Stimulated activated CD4-positive, alpha-beta T cell treated with anti-CD3 and anti-CD28 coated beads, Interleukin-1b, Interleukin-23, amount 100 ng/mL, for 24 hours (primary cell): ENCODE results near the gene MBLAC1.

Source experiments
- DNase-seq, 4 experiments: peaks; one replicate each; pipeline ENCODE4 v3.0.0-alpha.2; 2020; ENCODE audit warnings: low read depth in 4 of 4, low spot score in 1 of 4

The MBLAC1 gene

DNA sequence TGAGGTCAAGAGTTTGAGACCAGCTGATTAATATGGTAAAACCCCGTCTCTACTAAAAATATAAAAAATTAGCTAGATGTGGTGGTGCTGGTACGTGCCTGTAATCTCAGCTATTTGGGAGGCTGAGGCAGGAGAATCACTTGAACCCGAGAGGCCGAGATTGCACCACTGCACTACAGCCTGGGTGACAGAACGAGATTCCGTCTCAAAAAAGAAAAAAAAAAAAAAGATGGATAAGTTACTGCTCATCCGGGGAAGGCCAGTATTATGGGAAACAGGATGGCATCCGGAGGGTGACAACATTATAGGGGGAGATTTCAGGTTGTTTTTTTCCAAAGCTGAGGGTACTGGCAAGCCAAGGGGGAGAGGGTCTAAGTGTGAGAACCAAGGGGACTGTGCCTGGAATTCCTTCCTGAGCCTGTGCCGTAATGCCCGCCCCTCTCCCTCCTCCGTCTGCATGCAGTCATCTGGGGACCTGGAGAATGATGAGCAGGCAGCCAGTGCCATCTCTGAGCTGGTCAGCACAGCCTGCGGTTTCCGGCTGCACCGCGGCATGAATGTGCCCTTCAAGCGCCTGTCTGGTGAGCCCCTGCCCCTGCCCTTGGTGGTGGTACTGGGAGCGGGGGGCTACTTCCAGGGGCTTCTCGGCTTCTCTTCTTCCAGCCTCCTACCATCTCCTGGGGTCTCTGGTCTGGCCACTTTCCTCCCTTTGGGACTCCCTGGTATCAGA, 26.3 kb downstream of the MBLAC1 start:
- no peak for DNase-seq

DNA sequence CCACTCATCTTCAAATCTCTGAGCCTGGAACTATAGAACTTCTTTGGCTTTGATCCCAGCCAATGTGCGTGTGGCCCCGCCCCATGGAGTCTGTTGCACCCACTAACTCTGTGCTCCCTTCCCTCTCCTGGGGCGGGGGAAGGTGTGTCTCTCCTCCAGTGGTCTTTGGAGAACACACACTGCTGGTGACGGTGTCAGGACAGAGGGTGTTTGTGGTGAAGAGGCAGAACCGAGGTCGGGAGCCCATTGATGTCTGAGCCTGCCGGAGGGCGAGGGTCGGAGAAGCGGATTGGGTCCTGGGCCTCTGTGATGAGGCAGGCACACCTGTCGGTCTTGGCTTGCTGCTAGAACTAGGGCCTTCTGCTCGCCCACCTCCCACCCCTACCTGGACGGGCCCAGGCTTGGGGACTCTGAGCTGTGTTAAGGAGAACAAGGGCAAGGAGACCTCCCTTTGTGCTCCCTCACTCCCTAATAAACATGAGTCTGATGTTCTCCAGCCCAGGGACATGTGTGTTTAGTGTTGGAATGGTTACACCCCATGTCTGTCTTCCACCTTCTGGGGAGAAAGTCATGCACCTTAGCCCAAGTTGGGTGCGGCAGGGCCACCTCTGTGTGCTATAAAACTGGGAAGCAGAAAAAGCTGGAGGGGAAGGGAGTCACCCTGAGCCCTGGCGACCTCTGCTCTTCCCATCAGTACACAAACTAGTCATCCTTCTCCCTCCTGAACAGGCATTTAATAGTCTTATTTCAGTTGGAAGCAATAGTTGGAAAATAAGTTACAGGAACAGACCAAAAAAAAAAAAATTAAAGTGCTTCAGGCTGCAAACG, 27.2 kb downstream of the MBLAC1 start:
- no peak for DNase-seq

DNA sequence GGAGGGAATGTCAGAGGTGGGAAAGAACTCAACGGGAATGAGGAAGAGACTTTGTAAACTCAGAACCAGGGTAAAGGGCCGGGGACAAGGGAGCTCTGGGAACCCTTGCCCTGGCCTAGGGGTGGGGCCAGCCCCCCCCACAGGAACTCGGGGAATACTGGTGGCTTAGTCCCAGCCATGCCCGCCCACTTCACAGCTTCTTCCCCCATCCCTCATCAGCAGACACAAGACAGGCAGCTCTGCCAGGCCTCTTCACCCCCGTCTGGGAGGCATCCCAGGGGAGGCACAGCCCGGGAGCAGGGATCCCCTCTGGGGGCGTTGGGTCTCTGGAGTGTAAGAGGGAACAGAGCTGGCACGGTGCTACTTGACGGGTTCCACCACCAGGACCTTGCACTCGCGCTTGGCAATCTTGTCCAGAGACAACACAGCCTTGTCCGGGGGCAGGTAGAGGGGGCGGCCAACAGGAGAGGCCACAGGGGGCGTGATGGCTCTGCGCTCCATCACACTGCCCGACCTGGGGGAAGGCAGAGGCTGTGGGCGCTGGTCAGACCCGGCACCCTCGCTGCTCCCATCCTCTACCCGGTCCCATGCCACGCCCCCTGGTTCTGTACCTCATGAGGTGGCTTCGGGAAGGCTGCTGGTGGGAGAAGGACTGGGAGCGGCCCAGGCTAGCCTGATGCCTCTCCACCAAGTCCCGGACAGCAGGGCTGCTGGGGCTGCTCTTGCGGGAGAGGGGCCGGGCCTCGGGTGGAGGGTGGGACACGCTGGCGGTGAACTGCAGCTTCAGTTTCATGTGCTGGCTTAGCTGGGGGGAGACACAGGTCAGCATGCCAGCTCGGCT, 28.1 kb downstream of the MBLAC1 start:
- DNase-seq: no peak

DNA sequence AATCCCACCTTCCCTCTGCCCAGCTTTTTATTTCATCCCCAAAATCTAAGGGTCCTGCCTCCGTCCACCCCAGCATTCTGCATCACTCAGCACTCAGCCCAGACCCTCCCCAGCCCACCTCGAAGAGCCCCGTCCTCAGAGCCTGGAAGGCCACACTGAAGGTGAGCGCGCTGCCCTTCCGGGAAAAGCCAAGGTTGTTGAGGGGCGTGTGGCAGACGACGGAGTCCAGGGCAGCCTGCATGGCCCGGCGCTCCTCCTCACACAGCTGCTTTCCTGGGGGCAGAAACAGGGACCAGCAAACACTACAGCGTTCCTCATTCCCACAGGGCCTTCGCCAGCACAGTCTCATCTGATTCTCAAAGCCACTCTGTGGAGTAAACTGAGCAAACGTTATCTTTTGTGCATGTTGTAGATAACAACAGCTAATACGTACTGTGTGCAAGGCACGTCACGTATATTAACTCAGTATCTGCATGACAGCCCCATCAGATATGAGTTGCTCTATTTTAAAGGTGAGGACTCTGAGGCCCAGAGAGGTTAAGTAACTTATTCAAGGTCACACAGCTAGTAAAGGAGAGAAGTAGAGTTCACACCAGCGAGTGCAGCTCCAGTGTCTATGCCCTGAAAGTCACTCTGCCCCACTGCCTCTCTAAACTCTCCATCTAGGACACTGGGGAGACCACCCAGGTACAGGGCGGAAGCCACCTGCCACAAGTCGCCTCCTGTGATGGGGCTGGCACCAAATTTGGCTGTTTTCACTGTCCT, 29.0 kb downstream of the MBLAC1 start:
- DNase-seq: no peak

DNA sequence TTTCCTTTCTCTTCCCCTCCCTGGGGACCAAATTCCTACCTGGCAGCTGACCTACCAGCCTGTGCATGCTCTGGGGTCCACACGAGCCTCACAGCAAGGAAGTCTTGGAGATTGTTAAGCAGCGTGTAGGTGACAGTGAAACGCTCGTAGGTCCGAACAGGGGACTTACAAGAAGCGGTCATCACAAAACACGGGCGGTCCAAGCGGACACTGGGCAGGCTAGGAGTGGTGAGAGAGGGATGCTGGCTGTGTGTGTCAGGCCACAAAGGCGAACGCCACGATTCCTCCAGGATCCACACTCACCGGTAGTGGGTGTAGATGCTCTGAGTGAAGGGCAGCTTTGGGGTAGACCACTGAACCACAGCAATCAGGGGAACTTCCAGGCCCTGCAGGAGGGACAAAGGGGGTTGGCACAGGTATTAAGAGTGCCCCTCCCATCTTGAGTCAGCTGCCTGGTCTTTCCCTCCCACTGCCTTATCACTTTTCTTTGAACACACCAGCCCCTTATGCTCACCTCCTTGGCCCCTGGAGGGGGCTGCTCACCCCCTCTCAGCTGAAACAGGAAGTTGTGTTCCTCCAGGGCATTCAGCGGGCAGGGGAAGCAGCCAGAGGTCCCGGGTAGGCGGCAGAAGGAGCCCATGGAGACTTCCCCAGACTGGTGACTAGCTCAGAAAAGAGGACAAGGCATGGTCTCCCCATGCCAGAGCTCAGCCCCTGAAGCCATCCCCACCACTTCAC, 29.7 kb downstream of the MBLAC1 start:
- DNase-seq: no peak

DNA sequence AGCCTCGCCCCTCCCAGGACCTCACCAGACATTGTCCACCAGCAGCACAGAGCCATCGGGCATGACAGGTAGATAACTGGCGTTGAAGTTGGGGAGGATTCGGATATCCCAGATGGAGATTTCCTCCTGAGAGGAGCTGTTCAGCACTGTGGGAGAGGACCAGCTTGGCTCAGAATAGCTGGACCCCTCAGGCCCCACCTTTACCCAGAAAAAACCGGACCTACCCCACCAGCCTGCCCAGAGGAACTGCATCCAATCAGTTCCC, 30.2 kb downstream of the MBLAC1 start:
- DNase-seq: no peak

DNA sequence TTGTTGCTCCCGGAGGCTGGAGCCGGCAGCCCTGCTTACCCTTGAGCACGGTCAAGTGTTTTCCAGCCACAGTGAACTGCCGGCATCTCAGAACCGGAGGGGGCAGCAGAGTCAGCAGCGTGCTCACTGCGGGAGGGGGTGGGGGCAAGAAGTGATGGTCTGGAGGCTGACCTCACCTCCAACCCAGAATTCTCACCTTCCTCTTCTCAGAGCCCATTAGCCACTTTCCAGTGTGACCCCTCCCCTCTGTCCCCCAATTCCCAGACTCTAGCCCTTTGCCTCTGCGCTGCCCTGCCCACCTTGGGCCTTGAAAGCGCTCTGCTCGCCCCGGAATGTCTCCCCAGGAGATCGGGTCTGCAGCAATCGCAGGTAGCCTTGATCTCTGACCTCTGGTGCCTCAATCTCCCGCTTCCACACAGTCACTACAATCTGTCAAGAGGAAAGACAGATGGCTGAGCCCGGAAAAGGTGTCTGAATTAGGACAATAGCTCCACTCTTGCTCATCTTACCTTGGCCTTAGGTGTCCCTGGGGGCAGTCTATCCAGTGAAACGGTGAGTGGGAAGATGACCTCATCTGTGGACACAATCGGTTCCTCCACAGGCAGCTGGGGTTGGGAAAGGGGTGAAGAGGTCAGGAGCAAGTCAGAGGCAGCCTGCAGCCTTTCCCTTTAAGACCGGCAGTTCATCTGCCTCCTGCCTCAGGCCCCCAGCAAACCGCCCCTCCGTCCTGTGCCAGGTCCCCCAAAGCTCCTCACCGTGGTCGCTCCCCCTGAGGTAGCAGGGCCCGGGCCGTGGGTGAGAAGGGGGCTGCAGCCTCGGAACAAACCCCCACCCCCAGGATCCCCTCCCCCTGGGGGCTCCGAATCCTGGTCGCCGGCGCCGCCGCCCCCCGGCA, 30.8 kb downstream of the MBLAC1 start:
- DNase-seq: no peak

DNA sequence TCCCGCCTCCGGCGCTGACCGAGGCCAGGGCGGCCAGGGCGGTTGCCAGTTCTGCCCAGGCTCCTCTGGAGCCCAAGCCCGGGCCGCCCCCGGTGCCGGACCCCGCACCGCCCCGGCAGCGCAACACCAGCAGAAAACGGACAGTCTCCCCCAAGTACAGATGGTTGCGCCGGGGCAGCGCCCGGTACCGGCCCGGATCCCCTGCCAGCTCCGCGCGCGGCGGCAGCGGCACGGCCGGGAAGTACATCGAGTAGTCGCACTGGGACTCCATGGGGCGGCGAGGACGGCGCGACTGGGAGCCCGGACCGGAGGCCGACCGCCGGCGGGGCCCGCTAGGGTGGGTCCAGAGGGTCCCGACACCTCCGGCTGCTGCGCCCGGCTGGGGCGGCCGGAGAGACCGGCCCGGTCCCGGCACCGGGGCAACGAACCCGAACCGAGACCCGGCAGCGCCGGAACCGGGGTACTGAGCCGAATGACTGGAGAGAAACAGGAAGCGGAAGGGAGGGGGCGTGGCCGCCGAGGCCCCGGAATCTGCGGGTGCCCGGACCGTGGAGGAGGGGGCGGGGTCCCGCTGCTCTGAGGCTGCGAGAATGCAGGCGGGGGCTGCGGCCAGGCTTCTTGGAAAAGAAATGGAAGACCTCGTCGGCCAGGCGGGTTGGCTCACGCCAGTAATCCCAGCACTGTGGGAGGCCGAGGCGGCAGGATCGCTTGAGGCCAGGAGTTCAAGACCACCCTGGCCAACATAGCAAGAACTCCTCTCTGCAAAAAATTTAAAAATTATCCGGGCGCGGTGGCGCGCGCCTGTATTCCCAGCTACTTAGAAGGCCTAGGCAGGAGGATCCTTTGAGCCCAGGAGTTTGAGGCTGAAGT, 31.7 kb downstream of the MBLAC1 start, which contains the start of gene TRAPPC14:
Gene TRAPPC14, minus strand, starts transcription at position 495 of the 870 bp plus-strand sequence. Its CDS starts 224 bp downstream, at position 271.
- DNase-seq: peak; percentile 82 to 97 (median 90)

DNA sequence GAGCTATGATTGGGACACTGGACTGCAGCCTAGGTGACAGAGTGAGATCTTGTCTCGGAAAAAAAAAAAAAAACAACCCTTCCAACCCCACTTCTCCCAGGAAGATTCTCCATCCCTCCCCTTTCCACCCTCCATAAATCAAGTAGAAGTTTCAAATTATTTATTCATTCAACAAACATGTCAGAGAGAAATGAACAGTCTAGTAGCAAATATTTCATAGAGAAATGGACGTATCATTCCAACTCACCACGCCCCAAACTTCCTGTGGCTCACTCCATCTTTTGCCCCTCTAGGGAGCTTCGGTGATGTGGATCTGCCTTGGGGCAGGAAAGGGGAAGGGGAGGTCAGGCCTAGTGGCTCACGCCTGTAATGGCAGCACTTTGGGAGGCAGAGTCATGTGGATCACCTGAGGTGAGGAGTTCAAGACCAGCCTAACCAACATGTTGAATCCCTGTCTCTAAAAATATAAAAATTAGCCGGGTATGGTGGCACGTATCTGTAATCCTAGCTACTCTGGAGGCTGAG, 32.4 kb downstream of the MBLAC1 start:
- DNase-seq: no peak

DNA sequence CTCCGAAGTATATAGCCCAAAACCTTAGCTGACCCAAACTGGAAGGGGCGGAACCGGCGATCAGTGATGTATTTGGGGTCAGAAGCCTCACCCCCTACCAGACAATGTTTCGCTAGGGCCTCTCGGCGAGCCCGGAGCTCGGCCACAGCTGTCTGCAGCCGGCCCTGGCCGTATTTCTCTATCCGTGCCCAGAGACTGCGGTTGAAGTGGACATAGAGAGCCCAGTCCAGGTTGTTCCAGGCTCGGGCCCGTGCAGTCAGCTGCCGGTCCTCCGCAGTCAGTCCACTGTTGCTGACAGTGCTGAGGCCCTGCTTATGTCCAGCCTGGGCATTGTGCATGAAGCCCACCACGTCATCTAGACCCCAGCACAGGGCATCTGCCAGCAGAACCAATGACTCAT, 33.3 kb downstream of the MBLAC1 start:
- DNase-seq: no peak

DNA sequence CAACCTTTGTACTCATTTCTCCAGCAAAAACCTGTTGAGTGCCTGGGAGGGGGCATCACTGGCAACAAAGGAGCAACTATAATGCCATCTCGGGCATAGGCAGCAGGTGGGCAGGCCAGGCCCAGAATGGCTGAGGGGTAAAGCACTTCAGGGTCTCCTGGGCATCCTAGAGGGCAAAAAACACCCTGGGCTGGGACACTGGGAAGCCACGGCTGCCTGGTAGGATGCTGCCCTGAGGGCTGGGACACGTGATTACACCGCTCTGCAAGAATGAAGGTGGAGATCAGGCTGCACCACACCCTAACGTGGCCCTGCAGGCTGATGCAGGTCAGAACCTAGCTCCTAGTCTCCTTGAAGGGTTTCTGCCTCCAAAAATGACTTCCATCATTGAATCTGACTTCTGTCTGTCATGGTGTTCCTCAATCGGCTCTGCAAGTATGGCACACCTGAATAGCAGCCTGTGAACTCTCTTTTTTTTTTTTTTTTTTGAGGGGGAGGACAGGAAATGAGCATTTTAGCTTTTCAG, 36.3 kb downstream of the MBLAC1 start:
- no peak for DNase-seq

DNA sequence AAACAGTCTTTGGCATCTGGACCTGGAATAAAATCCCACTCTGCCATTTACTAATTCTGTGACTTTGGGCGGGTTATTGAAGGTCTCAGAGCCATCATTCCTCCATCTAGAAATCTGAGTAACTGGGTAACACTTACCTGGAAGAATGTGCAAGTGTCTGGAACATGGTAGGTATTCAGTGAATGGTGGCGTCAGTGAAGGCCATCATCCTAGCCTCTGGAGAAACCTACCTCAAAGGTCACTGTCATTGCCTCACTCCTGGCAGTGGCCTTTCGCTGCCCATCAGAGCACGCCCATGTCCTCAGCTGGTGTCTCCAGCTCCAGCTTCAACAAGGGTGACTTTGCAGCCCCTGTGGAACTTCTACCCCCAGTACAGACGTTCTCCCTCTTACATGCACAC, 37.1 kb downstream of the MBLAC1 start:
- DNase-seq: no peak

DNA sequence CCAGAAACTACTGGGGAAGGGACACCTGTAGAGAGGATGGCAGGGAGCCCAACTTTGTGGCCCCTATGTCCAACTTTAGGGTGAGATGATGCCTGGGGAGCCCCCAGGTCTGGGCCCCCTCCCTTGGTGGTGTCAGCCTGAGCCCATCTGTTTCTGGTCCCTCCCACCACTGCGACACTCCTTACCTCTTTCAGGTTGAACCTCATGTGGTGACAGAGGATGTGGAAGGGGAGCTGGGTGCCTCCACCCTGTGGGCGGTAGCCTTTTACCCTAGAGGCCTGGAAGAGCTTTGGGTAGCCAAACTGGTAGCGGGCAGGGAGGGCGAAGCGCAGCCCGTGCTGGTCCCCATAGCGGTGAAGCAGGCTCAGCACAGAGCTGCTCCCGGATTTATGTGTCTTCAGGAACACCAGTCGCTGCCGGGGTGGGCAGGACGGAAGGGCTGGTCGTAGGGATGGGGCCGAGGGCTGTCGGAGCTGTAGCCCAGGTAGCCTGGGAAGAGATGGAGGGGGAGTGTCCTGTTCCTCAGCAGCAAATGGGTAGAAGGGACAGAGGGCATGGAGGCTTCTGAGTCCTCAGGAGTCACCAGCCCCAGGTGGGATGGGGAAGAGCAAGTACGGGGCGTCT, 39.7 kb downstream of the MBLAC1 start:
- DNase-seq: no peak

DNA sequence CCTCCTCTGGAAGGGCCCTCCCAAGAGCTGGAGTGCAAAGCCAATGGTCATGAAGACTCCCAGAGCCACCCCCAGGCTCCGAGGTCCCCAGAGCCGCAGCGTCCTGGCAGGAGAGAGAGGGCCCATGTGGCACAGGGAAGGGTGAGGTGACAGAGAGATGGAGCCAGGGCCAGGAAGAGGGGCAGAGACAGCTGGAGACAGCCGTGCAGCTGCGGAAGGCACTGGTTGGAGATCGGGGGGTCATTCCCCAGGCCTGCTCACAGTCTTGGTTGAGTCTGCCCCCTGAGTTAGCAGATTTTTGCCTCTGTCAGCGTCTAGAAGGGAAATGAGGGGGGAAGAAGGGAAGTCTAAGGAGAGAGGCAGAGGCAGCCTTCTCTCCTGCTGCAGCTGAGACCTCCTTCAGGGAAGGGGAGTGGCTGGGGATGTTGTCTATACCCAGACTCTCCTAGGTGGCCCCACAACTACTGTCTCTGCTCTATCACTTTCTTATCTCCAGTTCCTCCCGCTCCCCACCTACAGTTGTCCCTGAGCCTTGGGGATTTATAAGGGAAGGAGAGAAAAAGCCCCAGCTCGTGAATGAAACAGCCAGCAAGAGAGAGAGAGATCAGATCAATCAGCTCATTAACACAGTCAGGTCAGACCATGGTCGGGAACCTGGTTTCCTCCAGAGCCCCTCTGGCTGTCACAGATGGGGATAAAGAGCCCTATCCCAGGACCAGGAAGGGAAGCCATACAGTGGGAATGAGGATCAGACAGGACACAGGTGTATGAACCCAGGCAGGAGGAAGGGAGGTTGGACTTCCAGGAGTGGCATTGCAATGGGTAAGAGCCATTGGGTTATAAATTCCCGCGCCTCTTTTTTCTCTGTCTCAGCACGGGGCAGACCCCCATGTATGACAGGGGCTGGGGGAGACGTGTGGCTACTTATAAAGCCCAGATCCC, 40.5 kb downstream of the MBLAC1 start:
- no peak for DNase-seq

DNA sequence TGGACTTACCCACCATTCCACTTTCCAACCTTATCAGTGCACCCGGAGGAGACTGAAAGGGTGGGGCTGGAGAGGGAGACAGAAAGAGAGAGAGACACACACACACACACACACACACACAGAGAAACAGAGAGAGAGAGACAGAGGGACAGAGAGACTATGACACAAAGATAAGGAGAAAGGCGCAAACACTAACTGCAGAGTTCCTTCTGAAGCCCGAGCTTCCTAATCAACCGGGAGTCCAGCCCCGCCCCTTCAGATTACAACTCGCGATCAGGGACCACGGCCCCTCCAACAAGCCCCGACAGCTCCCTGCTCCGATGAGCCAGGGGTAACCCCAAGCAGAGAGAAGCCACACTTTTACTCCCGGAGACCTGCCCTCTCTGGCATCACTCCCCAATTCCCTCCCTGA, 41.2 kb downstream of the MBLAC1 start:
- DNase-seq: no peak

DNA sequence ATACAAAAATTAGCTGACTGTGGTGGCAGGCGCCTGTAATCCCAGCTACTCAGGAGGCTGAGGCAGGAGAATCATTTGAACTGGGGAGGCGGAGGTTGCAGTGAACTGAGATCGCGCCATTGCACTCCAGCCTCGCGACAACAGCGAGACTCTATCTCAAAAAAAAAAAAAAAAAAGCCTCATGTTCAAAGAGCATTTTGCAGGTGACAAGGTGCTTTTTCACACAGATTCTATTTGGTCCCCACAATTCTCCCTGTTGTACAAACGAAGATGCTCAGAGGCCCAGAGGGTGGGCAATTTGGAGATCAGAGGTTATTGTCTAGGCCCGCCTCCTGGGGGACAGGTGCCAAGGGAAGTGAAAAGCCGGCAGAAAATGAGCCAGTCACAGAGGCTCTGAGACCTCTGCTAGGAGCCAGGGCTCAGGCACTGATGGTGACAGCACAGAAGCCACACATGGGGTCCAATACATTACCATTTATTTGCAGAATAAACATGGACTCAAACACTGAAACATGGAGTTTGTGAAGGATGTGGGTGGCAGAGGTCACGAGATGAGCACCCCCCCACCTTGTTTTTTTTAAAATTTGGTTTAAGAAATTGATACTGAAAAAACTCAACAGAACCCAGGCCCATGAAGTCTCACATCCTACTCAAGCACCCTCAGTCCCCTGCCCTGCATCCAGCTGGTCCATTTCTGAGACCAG, 42.5 kb downstream of the MBLAC1 start:
- no peak for DNase-seq
